ENCODE measurements around the gene RBM4. TPM values are rescaled to one million over a fixed set of nuclear protein-coding genes. Genes with fewer than 3 reads are reported as not detected.

Gene RBM4
- total RNA-seq, 4 donors from 2014 or later, result 32.4 to 146 (median 94.8) TPM

- H3K27me3 ChIP-seq, result no peaks in the 10 kb centered on the region
- H3K27ac ChIP-seq, result no peak overlapping the region
- H3K4me1 ChIP-seq, result no peaks in the 10 kb centered on the region
- no peak for DNase-seq
- TF ChIP-seq, protein P1, sequence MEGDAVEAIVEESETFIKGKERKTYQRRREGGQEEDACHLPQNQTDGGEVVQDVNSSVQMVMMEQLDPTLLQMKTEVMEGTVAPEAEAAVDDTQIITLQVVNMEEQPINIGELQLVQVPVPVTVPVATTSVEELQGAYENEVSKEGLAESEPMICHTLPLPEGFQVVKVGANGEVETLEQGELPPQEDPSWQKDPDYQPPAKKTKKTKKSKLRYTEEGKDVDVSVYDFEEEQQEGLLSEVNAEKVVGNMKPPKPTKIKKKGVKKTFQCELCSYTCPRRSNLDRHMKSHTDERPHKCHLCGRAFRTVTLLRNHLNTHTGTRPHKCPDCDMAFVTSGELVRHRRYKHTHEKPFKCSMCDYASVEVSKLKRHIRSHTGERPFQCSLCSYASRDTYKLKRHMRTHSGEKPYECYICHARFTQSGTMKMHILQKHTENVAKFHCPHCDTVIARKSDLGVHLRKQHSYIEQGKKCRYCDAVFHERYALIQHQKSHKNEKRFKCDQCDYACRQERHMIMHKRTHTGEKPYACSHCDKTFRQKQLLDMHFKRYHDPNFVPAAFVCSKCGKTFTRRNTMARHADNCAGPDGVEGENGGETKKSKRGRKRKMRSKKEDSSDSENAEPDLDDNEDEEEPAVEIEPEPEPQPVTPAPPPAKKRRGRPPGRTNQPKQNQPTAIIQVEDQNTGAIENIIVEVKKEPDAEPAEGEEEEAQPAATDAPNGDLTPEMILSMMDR (IDR thresholded peaks at IDR 0.05), result no peak
- TF ChIP-seq POLR2A (IDR thresholded peaks at IDR 0.05), result no peak
- H3K4me3 ChIP-seq, result no peak overlapping the region
- no peaks in the 10 kb centered on the region for H3K36me3 ChIP-seq
- H3K9me3 ChIP-seq, result no peaks in the 10 kb centered on the region
- intact Hi-C loops (cut with DNase I; ENCODE audit: low total_unique reads), result loop anchor here (10.0 kb wide), 1 partner anchor 266 kb away; no protein-coding TSS in a partner anchor
Observed at GRCh38 chr11:66680966-66681645, 42.6 kb downstream of the RBM4 start.

- TF ChIP-seq, protein P1 (IDR thresholded peaks at IDR 0.05), result no peak
- TF ChIP-seq POLR2A (IDR thresholded peaks at IDR 0.05), result no peak
- Histone ChIP-seq H3K27ac (no peak overlapping the region), H3K4me1 (no peaks in the 10 kb centered on the region), H3K36me3 (no peaks in the 10 kb centered on the region), H3K27me3 (no peaks in the 10 kb centered on the region), H3K4me3 (no peak overlapping the region), H3K9me3 (no peaks in the 10 kb centered on the region)
- no peak for DNase-seq
- intact Hi-C loops (cut with DNase I; ENCODE audit: low total_unique reads), result loop anchor here (10.0 kb wide), 1 partner anchor 269 kb away; no protein-coding TSS in a partner anchor
Observed at GRCh38 chr11:66683877-66684276, 45.4 kb downstream of the RBM4 start.

DNA sequence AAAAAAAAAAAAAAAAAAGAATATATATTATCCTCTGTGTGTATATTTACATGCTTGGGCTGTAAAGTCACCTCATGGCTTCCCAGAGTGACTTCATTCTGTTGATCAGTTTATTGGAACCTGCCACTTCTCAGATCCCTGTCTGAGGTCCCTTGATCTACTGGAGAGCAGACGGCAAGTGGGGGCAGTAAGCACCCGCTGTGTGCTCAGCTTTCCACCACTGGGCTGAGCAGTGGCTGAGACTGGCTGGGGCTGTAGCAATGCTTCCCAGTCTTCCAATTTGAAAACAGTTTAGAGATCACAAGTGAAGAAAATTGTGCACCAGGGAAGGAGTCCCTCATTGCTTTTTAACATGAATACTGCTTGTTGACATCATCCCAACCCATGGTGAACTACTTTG is 46.1 kb downstream of the RBM4 start:
- H3K27me3 ChIP-seq, result no peaks in the 10 kb centered on the region
- intact Hi-C loops (cut with DNase I; ENCODE audit: low total_unique reads), result loop anchor here (10.0 kb wide), 1 partner anchor 270 kb away; no protein-coding TSS in a partner anchor
- no peak for TF ChIP-seq POLR2A (IDR thresholded peaks at IDR 0.05)
- TF ChIP-seq, protein P1 (IDR thresholded peaks at IDR 0.05), result no peak
- no peak overlapping the region for H3K4me3 ChIP-seq
- no peak overlapping the region for H3K27ac ChIP-seq
- H3K9me3 ChIP-seq, result no peaks in the 10 kb centered on the region
- H3K36me3 ChIP-seq, result no peaks in the 10 kb centered on the region
- no peaks in the 10 kb centered on the region for H3K4me1 ChIP-seq
- DNase-seq, result no peak

DNA sequence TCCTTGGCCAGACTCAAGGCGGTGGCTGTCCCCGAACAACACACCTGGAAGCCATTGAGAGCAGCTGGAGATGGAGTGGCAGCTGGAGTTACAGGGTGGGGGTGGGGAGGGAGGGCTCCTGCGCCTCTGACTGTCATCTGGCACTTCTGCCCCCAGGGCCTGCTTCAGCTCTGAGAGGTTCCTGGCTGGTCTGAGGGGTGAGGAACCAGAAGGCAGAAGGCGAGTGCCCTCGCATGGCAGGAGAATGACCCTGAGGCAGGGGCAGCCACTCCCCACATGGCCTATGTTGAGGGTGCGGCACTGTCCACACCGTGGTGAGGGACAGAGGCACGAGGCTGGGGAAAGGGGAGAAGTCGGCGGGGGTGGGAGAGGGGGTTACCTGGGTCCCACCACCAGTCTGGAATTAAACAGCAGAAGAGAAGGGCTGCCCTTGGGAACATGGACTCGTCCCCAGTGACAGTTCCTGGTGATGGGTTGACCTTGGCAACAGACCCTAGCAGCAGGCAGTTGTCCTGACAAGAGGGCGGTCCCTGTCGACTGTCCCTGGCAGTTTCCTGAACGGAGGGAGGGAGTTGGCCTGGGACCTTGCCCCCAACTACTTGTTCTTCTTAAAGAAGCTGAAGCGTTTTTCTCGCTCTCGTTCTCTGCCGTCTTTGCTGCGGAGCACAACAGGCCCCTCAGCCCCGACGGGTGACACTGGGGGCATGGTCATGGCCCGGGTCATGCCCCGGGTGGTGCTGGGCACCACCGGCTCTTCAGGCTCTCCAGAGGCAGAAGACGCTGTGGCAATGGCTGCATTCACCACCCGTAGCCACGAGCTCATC is 47.0 kb downstream of the RBM4 start:
- Histone ChIP-seq H3K27ac (no peak overlapping the region), H3K4me1 (no peaks in the 10 kb centered on the region), H3K36me3 (no peaks in the 10 kb centered on the region), H3K4me3 (no peak overlapping the region), H3K27me3 (no peaks in the 10 kb centered on the region), H3K9me3 (no peaks in the 10 kb centered on the region)
- intact Hi-C loops (cut with DNase I; ENCODE audit: low total_unique reads), result loop anchor here (10.0 kb wide), 1 partner anchor 271 kb away; no protein-coding TSS in a partner anchor
- TF ChIP-seq POLR2A (IDR thresholded peaks at IDR 0.05), result no peak
- TF ChIP-seq, protein P1 (IDR thresholded peaks at IDR 0.05), result no peak
- no peak for DNase-seq
